ENCODE measurements around the gene TMEM239.

The TMEM239 gene

DNA sequence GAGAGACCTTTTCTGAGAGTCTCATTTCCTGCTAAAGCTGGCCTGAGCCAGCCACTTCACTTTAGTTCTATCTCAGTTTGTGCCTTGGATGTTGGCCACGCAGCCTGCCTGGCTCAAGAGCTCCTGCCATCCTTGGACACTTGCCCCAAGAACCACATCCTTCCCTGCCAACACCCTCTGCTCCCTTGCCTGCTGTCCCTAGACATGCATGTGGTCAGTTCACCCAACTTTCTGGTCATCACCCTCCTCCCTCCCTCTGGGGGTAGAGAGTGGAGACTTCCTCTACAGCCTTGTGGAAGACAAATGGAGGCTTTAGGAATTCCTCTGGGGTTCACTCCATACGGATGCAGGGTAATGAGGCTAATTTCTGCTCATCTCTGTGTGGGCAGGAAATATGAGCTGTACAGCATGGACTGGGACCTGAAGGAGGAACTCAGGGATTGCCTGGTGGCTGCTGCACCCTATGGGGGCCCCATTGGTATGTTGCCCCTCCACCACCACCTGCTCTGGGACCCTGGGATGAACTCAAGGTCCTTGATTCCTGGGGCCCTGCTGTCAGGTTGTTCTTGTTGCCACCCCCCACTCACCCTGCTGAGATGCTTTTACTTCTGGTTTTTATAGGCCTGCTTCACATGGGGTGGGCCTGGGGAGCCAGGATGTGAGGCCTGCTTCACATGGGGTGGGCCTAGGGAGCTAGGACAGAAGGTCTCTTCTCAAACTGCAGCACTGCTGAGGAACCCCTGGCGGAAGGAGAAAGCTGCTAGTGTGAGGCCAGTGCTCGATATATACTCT lies 43.4 kb downstream of the TMEM239 start:
- DNase-seq = no peak

DNA sequence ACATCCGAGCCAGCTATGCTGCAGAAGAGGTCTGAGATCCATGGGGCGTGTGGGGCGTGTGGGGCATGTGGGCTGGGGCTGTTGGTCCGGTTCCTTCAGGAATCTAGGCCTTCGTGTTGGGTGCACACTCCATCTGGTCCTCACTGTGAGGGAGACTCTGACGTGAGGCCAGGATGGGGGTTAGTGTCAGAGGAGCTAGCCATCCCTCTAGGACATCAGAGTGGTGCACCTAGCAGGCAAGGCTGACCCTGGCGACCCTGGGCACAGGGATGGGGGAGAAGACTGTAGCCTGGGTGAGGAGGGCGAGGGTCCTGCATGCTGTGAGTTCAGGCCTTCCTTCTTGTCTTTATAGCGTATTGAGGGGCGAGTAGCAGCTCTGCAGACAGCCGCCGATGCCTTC lies 48.5 kb downstream of the TMEM239 start:
- DNase-seq = no peak

DNA sequence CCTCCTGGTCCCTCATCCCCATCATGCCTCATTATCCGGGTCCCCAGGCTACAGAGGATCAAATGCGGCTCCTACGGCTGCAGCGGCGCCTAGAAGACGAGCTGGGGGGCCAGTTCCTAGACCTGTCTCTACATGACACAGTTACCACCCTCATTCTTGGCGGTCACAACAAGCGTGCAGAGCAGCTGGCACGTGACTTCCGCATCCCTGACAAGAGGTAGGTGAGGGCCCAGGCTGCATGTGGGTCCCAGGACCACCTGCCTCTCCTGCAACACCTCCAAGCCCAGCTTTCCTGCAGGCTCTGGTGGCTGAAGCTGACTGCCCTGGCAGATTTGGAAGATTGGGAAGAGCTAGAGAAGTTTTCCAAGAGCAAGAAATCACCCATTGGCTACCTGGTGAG lies 48.9 kb downstream of the TMEM239 start:
- no peak for DNase-seq

DNA sequence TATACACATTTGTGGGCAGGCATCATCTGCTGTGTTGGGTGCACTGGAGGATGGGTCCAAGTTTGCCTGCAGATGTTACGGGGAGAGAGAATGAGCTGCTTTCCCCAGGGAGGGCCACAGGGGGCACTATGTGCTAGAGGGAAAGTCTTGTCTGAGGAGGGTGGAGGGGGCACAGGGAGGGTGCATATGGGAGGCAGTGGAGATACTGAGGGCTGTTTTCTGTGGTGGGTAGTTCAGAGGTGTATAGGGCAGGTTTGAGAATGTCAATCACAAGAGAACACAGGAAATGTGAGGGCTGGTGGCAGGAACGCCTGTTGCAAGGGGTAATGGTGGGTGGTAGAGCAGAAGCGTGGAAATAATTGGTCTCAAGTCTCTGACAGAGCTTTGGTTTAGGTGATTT lies 49.5 kb downstream of the TMEM239 start:
- peak; percentile 62 for DNase-seq

DNA sequence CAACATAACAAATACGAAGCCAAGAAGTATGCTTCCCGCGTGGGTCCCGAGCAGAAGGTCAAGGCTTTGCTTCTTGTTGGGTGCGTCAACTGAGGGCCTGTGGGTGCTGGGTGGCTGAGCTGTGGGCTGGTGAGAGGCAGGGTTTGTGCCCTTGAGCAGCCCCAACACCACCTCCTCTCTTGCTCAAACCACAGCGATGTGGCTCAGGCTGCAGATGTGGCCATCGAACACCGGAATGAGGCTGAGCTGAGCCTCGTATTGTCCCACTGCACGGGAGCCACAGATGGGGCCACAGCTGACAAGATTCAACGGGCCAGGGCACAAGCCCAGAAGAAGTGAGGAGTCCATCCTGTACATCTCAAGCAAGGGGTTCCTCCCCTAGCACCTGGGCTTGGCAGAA lies 50.1 kb downstream of the TMEM239 start:
- no peak for DNase-seq

DNA sequence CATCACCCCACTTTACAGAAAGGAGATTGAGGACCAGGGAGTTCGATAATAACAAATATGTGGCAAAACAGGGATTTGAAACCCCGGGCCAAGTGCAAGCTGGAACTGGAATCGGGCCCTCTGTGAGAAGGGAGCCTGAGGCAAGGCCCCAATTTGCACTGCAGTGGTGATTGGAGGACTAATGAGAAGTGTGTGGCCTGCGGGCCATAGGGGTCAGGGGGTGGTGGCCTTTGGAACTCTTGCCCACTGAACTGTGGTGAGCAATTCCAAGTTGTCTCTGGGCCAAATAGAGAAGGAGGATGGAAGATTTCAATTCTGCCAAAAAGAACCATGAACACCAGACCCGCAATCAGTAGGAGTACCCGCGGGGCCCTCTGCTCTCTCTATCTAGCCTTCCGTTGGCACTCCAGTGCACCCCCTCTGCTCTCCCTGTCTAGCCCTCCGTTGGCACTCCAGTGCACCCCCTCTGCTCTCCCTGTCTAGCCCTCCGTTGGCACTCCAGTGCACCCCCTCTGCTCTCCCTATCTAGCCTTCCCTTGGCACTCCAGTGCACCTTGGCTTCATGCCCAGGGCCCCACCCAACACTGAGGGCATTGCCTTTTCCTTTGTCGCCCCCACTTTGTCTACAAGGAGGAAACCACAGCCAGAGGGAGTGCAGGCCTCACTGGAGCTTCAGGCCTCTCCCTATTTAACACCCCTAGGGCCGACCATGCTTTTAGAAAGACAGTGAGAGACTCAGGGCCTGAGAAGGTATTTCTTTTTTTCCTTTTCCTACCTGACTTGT lies 51.1 kb downstream of the TMEM239 start:
- DNase-seq = no peak
